GM19467 (cell line): ENCODE measurements around the gene NCKAP5.

Experiments used
- ATAC-seq: cut with Tn5 transposase; IDR thresholded peaks from one replicate; pipeline ENCODE4 v1.9.1; 2021; ENCODE audit warnings: mild to moderate bottlenecking, moderate library complexity; ENCODE audit not compliant: unreplicated experiment

NCKAP5 gene

DNA sequence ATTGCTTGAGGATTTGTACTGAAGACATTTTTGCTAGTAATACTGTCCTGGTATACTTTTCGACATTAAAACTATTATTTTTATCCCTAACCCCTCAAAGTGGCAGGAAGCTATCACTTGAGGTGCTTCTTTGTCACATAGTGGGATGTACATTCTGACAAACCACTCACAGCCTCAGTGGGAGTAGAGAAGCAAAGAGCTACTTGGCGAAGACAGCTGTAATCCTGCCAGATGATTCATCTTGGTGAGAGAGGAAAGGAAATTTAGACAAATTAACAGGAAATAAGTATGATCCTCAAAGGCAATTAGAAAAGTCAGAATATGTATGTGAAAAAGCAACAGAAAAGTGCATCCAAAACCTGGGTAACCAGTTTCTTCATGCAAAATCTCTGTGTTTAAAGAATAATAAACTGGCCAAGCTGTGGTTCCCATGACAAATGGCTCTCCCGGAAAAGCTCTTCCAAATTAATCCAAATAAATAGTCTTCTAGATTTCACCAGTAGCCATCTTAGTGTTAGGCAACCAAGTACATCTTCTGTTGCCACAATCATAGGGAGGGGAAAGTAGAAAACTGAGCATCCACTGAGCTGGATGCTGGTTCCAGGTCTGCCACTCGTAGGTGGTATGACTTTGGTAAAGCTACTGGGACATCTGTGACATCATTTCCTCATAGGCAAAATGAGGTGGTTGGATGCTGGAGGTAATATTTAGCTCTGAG, 590.3 kb downstream of the NCKAP5 start:
- no peak for ATAC-seq

DNA sequence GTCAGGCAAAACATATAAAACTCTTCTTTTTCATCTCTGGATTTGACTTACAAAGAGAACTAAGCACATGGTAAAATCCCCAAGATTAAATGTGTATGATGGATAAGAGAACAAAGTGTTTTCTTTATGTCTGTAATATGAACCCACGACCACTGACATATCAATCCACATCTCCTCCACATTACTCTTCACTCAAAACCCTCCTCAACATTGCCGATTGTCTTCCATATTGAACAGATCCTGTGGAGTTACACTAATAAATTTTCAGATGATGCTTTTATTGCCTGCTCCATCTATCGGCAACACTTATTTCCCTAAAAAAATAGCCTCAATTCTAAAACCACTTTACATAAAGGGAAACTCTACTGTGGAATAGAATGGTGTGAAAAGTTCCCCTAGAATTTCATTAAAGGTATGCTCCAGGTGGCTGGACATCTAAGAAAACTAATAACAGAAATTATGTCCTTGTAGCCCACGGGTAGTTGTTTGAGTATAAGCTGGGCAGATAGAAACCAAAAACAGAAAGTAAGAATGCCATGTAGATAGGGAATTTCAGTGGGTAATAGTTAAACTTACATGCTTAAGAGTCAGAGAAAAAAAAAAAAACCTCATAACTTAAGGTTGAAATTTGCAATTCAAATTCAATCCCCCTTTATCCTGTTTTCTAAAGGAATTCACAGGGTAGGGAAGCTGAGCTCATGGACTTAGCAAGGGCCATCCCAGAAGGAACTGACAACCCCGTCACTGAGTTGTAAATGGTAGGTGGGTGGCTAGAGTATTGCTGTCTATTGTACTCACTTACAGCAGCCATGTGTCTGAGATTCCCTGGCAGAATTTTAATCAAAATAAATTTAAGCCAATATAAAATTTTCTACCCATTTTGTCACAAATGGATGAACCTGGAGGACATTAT, 592.8 kb downstream of the NCKAP5 start:
- ATAC-seq: no peak

DNA sequence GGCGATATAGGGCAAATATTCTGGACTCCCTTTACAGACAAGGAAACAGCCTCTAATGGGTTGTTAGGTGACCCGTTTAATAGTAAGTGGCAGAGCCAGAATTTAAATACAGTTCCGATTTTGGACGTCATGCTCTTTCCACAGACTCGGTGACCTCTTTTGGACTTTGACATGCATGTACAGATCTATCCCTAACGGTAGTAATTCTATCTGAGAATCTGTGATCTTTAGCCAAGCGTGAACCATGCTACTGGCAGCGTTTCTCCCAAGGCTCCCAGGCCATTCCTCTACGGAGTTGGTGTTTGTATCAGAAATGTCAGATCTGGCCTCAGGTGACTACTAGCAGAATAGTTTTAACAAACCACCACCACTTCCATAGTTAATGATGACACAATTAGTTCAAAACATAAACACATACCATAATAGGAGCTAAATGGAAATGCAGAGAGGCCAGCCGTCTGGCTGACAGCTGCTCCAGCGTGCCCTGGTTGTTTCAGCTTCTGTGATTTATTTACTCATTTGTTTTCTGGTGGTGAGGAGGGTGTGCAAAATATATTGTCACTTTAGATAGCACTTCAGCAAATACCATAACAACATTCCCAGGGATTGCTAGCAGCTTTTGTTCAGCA, 593.7 kb downstream of the NCKAP5 start:
- ATAC-seq: no peak

- ATAC-seq: no peak
Measured at GRCh38 chr2:132971310-132972061, 596.8 kb downstream of the NCKAP5 start.

DNA sequence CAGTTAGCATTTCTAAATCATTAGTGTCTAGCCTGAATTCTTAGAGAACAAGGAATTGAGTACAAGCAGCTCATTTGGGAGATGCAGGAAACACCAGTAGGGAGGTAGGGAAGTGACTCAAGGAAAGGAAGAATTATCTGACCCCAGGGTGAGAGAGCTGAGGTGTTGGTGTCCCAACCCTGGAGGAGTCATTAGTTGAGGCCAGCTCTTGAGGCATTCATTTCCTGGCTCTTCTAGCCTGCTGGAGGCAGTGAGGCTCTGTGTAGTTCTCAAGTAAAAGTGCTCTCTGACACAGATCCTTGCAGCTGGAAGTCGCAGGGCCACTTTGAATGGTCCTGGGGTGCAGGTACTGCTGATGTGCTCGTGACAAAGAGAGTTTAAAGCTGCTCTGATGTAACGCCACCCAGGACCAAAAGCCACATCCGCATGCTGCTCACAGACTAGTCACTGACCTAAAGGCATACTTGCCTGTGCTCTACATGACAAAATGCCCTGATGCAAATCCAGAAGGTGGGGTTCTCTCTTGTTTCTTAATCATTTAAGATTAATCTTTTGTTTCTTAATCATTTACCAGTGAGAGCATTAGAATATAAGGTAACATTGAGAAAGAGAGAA, 598.8 kb downstream of the NCKAP5 start:
- ATAC-seq: no peak

- ATAC-seq: no peak
Measured at GRCh38 chr2:132965460-132965859, 602.8 kb downstream of the NCKAP5 start.

DNA sequence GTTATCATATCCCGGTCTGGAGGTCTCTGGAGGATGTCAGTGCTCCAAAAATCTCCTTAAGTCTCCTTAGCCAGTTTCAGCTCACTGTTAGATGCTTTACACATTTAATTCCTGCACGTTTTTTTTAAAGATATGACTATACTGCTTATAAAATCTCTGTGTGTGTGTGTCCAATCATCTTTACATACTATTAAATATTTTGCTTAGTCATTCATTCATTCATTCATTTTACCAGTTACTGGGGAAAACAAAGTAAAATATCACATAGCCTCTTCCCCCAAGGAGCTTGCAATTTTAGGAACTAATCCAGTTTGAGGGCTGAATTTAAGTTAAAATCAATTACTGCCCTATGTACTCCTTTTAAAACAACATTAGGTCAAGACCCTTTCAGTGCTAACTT, 605.1 kb downstream of the NCKAP5 start:
- no peak for ATAC-seq

DNA sequence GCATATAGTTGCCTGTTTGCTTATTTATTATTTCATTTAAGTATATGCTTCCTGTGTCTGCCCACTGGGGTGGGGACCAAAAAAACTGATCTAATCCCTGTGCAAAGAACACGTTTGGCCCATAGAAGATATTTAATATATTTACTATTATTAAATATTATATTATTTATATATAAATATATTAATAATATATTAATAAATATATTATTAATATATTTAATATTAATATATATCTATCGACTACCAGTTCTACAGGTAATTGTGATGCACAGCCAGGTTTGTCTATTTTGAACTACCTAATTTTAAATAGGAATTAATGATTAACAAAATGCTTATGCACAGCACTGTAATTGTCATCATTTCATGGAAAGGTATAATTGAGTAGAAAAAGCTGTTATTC, 609.4 kb downstream of the NCKAP5 start:
- ATAC-seq: no peak

GRCh38 chr2:132955871-132956615, 612.2 kb downstream of the NCKAP5 start:
- ATAC-seq: no peak

GRCh38 chr2:132953771-132954170, 614.5 kb downstream of the NCKAP5 start:
- peak; percentile 87 for ATAC-seq

DNA sequence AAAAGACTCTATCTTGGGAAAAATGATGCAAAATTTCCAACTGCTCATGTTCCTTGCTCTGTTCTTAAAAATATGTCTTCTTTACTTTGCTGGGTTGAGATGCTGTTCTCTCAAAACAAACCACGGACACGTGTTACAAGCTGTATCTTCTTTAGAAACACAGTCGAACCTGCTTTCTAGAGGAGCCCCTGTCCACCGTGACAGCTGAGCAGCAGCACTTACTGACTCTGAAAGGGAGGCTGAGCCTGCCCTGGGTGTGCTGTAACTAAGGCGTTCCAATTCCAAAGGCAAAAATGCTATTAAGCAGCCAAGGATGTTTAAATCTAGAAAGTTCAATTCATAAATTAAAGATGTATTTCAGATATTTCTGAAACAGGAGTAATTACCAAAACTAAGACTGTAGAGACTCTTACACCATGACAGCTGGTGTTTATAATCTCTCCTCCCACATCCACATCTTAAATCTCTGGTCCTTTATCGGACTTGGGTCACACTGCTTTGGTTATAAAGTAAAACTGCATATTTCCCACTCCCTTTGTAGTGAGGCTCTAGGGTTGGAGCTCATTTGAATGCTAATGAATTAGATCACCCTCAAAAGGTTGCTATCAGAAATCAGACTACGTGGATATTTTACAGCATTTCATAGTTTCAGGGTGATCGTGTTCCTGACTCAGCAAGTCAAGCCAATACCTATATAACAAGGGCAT, 617.1 kb downstream of the NCKAP5 start:
- no peak for ATAC-seq

GRCh38 chr2:132949108-132949507, 619.2 kb downstream of the NCKAP5 start:
- ATAC-seq: no peak

DNA sequence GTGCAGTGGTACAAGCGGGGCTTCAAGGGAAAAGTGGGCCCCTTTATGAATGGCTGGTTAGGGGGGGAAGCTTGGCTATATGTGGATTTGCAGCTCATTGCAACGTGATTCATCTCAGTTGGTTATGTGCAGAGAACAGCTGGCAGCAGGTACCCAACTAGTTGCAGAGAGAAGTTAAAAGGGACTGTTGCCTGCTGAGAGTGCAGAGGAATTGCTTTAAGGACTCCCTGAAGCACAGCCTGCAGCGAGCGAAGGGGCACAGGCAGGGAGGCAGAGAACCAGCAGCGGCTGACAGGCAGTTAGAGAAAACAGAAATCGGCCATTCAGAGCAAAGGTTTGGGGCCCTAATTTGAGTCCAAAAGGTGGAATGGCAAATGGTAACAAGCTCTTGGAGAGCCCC, 620.1 kb downstream of the NCKAP5 start:
- ATAC-seq: no peak

DNA sequence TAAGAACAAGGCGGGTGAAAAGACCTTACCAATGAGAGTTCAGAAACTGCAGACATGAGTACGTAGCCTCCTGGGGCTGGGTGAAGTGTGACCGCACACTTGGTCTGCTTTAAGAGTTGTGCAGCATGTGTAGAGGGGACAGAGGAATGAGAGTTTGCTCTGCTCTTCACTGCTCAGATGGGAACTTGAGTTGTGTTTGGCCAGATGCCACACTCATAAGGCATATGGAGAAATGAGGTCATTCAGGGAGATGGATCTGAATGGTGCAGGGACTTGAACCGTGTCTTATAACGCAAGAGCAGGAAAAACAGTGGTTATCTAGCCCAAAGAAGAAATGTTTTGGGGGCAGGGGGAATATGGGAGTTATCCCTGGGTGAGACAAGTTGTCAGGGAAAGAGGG, 624.4 kb downstream of the NCKAP5 start:
- ATAC-seq: no peak

DNA sequence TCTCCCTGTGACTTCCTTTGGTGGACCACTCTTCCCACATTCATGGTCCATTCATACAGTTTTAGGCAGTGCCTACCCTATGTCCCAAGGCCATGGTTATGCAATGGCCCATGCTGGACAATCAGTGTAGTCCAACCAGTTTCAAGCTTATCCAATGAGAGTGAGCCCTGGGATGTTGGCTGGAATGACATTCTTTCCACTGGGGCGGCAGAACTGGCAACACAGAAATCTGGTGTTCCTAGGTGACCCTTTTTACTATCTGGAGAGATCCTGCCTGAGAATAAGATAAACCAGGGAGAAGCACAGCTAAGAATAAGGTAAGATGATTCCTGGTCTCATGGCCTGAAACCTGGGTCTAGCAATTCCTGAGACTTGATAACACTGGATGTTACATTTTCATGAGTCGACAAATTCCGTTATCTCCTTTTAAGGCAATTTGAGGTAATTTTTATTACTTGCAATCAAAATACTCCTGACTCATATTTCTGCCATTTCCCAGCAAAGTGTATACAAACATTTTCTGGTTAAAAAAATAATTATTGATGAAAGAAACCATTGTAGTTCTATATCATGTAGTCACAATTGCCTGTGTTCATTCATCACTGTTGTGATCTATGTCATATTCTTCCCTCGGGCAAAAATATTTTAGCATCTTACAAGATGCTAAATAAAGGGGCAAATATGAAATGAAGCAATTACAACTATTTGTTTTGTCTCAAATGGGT, 626.8 kb downstream of the NCKAP5 start:
- ATAC-seq: no peak

- ATAC-seq: no peak
Measured at GRCh38 chr2:132937629-132938028, 630.6 kb downstream of the NCKAP5 start.

DNA sequence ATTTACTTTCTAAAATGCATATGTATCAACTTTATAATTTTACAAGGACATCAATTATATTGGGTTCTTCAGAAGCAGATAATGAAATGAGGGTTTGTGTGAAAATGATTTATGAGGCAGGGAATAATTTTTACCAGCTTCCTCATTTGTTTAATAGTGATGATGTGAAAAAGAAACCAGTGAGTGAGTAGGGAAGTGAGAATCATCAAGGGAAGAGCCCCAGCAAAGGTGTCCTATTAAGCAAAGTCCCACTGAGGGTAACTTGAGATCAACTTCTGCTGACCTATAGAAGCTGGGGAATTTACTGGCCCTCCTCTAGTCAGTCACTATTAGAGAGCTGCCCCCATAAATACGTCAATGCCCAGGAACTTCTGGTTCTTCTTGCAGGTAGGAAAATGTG, 631.5 kb downstream of the NCKAP5 start:
- ATAC-seq: no peak

- ATAC-seq: no peak
Measured at GRCh38 chr2:132936261-132936660, 632.0 kb downstream of the NCKAP5 start.

DNA sequence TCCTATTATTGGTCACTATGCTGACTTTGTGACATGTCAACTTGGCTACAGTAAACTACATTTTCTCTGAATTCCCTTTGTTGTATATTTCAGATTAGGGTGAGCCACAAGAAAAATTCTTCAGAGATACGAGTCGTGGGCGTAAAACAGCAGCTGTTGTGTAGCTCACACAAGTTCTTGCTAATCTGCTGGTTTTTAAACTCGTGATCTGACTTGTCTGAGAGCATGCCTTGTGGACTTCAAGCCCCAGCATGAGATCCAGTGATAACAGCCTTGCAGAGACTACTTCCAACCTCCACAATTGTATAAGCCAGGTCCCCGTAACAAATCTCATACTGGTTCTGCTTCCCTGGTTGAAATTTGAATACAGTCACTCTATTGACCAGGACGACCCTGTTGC, 638.5 kb downstream of the NCKAP5 start:
- ATAC-seq: no peak
